IMR-90 (cell line): ENCODE results near the gene PTH1R. TPM values are rescaled to one million over a fixed set of nuclear protein-coding genes. Genes with fewer than 3 reads are reported as not detected.

ENCODE experiments used
- ATAC-seq: fragments of 200-7000 bp; cut with Tn5 transposase; 2 replicates; pipeline ENCODE4 v1.9.1; 2020; ENCODE audit warnings: low read depth, mild to moderate bottlenecking, moderate library complexity
- BruUV-seq: library from RNA; stranded (reverse); fragments of 400-500 nt; replicated peaks from 2 replicates; lab custom pipeline; 2021; lab: Mats Ljungman, UMichigan
- CTCF ChIA-PET: fragments of 300-600 bp; formaldehyde crosslinking; extraction: SDS; loops from one replicate; lab custom pipeline; 2021; ENCODE audit warnings: antibody characterized with exemption; lab: Yijun Ruan, JAX
- POLR2A ChIA-PET: fragments of 300-600 bp; sonication (Branson Sonifier 250); formaldehyde crosslinking; loops from one replicate; lab custom pipeline; 2022; ENCODE audit warnings: antibody characterized with exemption; ENCODE audit not compliant: unreplicated experiment; lab: Charles Lee
- DNase-seq: peaks from one replicate; pipeline ENCODE4 v3.0.0; 2013
- H2AFZ ChIP-seq: replicated peaks from 2 replicates; pipeline ENCODE3; 2013; ENCODE audit warnings: low read length, mild to moderate bottlenecking; ENCODE audit not compliant: poor library complexity
- H2AK5ac ChIP-seq: 2 replicates; pipeline ENCODE4 v1.6.1; 2013; ENCODE audit warnings: low read depth, low read length, inconsistent platforms
- H2AK9ac ChIP-seq: replicated peaks from 2 replicates; pipeline ENCODE3; 2013; ENCODE audit warnings: mild to moderate bottlenecking, low read depth, low read length, moderate library complexity; ENCODE audit not compliant: poor library complexity
- H2BK120ac ChIP-seq: 2 replicates; pipeline ENCODE4 v1.6.1; 2013; ENCODE audit warnings: low read depth, low read length, inconsistent platforms
- H2BK15ac ChIP-seq: 3 replicates; pipeline ENCODE4 v1.6.1; 2013; ENCODE audit warnings: low read depth, low read length, inconsistent platforms
- H2BK20ac ChIP-seq: 2 replicates; pipeline ENCODE4 v1.6.1; 2013; ENCODE audit warnings: low read depth, mild to moderate bottlenecking, inconsistent platforms, low read length, moderate library complexity
- H2BK5ac ChIP-seq: 2 replicates; pipeline ENCODE4 v1.6.1; 2013; ENCODE audit warnings: mild to moderate bottlenecking, low read depth, low read length, inconsistent platforms; ENCODE audit not compliant: poor library complexity, severe bottlenecking
- H3K14ac ChIP-seq: replicated peaks from 2 replicates; pipeline ENCODE4 v1.6.1; 2013; ENCODE audit warnings: low read depth, low read length, inconsistent platforms
- H3K18ac ChIP-seq: 2 replicates; pipeline ENCODE4 v1.6.1; 2013; ENCODE audit warnings: low read depth, low read length, control low read depth
- H3K23ac ChIP-seq: 2 replicates; pipeline ENCODE4 v1.6.1; 2013; ENCODE audit warnings: low read depth, low read length, inconsistent platforms
- H3K27ac ChIP-seq: 2 replicates; pipeline ENCODE4 v1.5.1; 2013; ENCODE audit warnings: mild to moderate bottlenecking, control low read depth, low read length; ENCODE audit not compliant: insufficient read depth
- H3K27me3 ChIP-seq: 2 replicates; pipeline ENCODE4 v1.6.1; 2013; ENCODE audit warnings: low read length; ENCODE audit not compliant: control insufficient read depth, insufficient read depth
- H3K36me3 ChIP-seq: 2 replicates; pipeline ENCODE4 v1.6.1; 2013; ENCODE audit warnings: low read length, mixed read lengths; ENCODE audit not compliant: control insufficient read depth, insufficient read depth
- H3K4ac ChIP-seq: 2 replicates; pipeline ENCODE4 v1.6.1; 2013; ENCODE audit warnings: low read depth, low read length, inconsistent platforms
- H3K4me1 ChIP-seq: 2 replicates; pipeline ENCODE4 v1.6.1; 2013; ENCODE audit warnings: low read length, mixed read lengths; ENCODE audit not compliant: control insufficient read depth, insufficient read depth
- H3K4me2 ChIP-seq: 2 replicates; pipeline ENCODE4 v1.6.1; 2013; ENCODE audit warnings: low read depth, mild to moderate bottlenecking, control low read depth, low read length, moderate library complexity
- H3K4me3 ChIP-seq: 2 replicates; pipeline ENCODE4 v1.5.1; 2013; ENCODE audit warnings: low read depth, mild to moderate bottlenecking, control low read depth, low read length, moderate library complexity; ENCODE audit not compliant: insufficient read depth
- H3K56ac ChIP-seq: 2 replicates; pipeline ENCODE4 v1.6.1; 2013; ENCODE audit warnings: low read length, inconsistent platforms; ENCODE audit not compliant: insufficient read depth; ENCODE audit errors: extremely low read depth
- H3K79me1 ChIP-seq, 2 experiments: 2 replicates each; pipeline ENCODE4 v1.6.1; 2013; ENCODE audit warnings: low read length in 2 of 2, inconsistent platforms in 1 of 2, low read depth in 1 of 2
- H3K9ac ChIP-seq: 2 replicates; pipeline ENCODE4 v1.6.1; 2013; ENCODE audit warnings: low read depth, low read length, control low read depth
- H3K9me1 ChIP-seq: 2 replicates; pipeline ENCODE4 v1.6.1; 2013; ENCODE audit warnings: low read length, inconsistent platforms; ENCODE audit not compliant: insufficient read depth
- H3K9me3 ChIP-seq: 2 replicates; pipeline ENCODE4 v1.6.1; 2013; ENCODE audit warnings: low read length; ENCODE audit not compliant: control insufficient read depth, insufficient read depth
- H4K20me1 ChIP-seq: 2 replicates; pipeline ENCODE4 v1.6.1; 2013; ENCODE audit warnings: low read length, inconsistent platforms; ENCODE audit not compliant: insufficient read depth
- H4K5ac ChIP-seq: 2 replicates; pipeline ENCODE4 v1.6.1; 2013; ENCODE audit warnings: mild to moderate bottlenecking, low read depth, low read length, control low read depth
- H4K8ac ChIP-seq, 2 experiments: 2 replicates each; pipeline ENCODE4 v1.6.1; 2013; ENCODE audit warnings: low read depth in 2 of 2, low read length in 2 of 2, control low read depth in 1 of 2, inconsistent platforms in 1 of 2
- H4K91ac ChIP-seq: 2 replicates; pipeline ENCODE4 v1.6.1; 2013; ENCODE audit warnings: low read depth, low read length, inconsistent platforms; ENCODE audit not compliant: insufficient read depth
- CEBPB ChIP-seq: IDR thresholded peaks from 2 replicates; pipeline ENCODE4 v1.6.1; 2012; ENCODE audit warnings: low read depth, low read length, improper control_type of control experiment
- CHD1 ChIP-seq: IDR thresholded peaks from 2 replicates; pipeline ENCODE4 v1.6.1; 2012; ENCODE audit warnings: low read depth, low read length, improper control_type of control experiment
- MXI1 ChIP-seq: IDR thresholded peaks from 2 replicates; pipeline ENCODE4 v1.6.1; 2012; ENCODE audit warnings: low read depth, mild to moderate bottlenecking, low read length, moderate library complexity, borderline replicate concordance
- NFE2L2 ChIP-seq: fragments of 150-350 bp; IDR thresholded peaks from 2 replicates; pipeline ENCODE4 v1.6.1; 2016; ENCODE audit warnings: low read depth, mild to moderate bottlenecking, low read length
- POLR2A ChIP-seq: IDR thresholded peaks from 2 replicates; pipeline ENCODE4 v1.6.1; 2012; ENCODE audit warnings: mild to moderate bottlenecking, low read depth, low read length
- RAD21 ChIP-seq: IDR thresholded peaks from 2 replicates; pipeline ENCODE4 v1.6.1; 2012; ENCODE audit warnings: low read length, improper control_type of control experiment
- RFX5 ChIP-seq: IDR thresholded peaks from 2 replicates; pipeline ENCODE4 v1.8.0; 2012; ENCODE audit warnings: low read depth, mild to moderate bottlenecking, low read length, moderate library complexity
- SMC3 ChIP-seq: fragments of 150-350 bp; IDR thresholded peaks from 2 replicates; pipeline ENCODE4 v1.6.1; 2016; ENCODE audit warnings: low read depth, mild to moderate bottlenecking, antibody characterized with exemption, low read length, moderate library complexity
- WGBS, 2 experiments: methylation state at CpG; one replicate each; pipeline versions ENCODE4 v1.1.5 to v1.1.7; 2013; ENCODE audit warnings: missing lambda C conversion rate in 2 of 2; ENCODE audit not compliant: insufficient read length in 1 of 2; ENCODE audit errors: extremely low coverage in 2 of 2; 5-methylcytosine and 5-hydroxymethylcytosine counted together
- dilution Hi-C: fragments of 300-500 bp; cut with HindIII; formaldehyde crosslinking; loops from one replicate; pipeline ENCODE4 v1.14.3; 2018; ENCODE audit warnings: low sequenced_read_pairs; ENCODE audit not compliant: unreplicated experiment
- in situ Hi-C: fragments of 300-500 bp; cut with MboI; formaldehyde crosslinking; loops from 3 replicates; pipeline ENCODE4 v1.14.3; 2019; ENCODE audit warnings: low sequenced_read_pairs, inconsistent platforms, mixed read lengths
- intact Hi-C: fragments of 100-400 bp; cut with micrococcal nuclease; formaldehyde crosslinking; loops from 2 replicates; pipeline ENCODE4 v1.10.0; 2022
- polyA plus RNA-seq, 3 experiments: library from polyadenylated mRNA; depleted of rRNA; stranded (reverse); fragments of >200 nt; gene quantifications; 2 replicates each; pipeline ENCODE4 v1.2.3, GENCODE V29; 2012; ENCODE audit warnings: low replicate concordance in 1 of 3
- total RNA-seq: library from RNA; depleted of rRNA; stranded (reverse); fragments of >200 nt; gene quantifications from 2 replicates; pipeline ENCODE4 v1.2.3, GENCODE V29; 2012
- TF ChIP-seq, protein P1 (sequence below): fragments of 150-350 bp; IDR thresholded peaks from 2 replicates; pipeline ENCODE4 v1.6.1; 2017; ENCODE audit warnings: mild to moderate bottlenecking, antibody characterized with exemption, low read length, low read depth
- TF ChIP-seq, protein P2 (sequence below): fragments of 150-350 bp; IDR thresholded peaks from 2 replicates; pipeline ENCODE4 v1.6.1; 2016; ENCODE audit warnings: low read depth, mild to moderate bottlenecking, low read length, moderate library complexity, borderline replicate concordance
- TF ChIP-seq, protein P3 (sequence below): conservative IDR thresholded peaks from 2 replicates; pipeline ENCODE4 v1.5.1; 2012; ENCODE audit warnings: mild to moderate bottlenecking, low read depth, low read length, improper control_type of control experiment

Gene PTH1R
- total and polyA plus RNA-seq, 2 of the 4 experiments (the other 2 are of a cell fraction): 0.15 to 0.18 TPM

DNA sequence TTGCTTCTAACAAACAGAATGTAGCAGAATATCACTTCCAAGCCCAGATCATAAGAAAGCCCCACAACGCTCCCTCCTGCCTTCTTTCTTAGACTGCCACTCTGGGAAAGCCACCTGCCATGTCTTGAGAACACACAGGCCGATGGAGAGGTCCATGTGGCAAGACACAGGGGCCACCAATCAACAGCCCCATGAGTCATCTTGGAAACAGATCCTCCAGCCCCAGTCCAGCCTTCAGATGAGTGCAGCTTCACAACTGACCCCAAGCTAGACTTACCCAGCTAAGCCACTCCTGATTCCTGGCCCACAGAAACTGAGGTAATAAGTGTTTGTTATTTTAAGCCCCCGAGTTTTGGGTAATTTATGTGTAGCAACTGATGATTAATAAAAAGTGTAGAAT, 39.7 kb downstream of the PTH1R start:
- no peak overlapping the region for H3K14ac ChIP-seq
- dilution Hi-C loops (no loop called here), in situ Hi-C loops (loop anchor here (10.0 kb wide), 1 partner anchor 408 kb away; no protein-coding TSS in a partner anchor), intact Hi-C loops (no loop called here)
- no peak overlapping the region for H3K9ac ChIP-seq
- peaks cover 0 to 6% of the 10 kb centered on the region in 2 experiments; a peak in 2 of 4 replicates for H3K79me1 ChIP-seq
- peaks cover 41% of the 10 kb centered on the region for H3K36me3 ChIP-seq
- H4K20me1 ChIP-seq: no peaks in the 10 kb centered on the region
- no peak overlapping the region for H3K4me2 ChIP-seq
- H2BK5ac ChIP-seq: no peak overlapping the region
- peaks cover 7% of the 10 kb centered on the region; the same call in 1 of the 2 replicates for H3K4me1 ChIP-seq
- H4K91ac ChIP-seq: no peak overlapping the region
- H3K56ac ChIP-seq: no peak overlapping the region
- no peak overlapping the region for H3K4ac ChIP-seq
- H3K23ac ChIP-seq: no peak overlapping the region
- ATAC-seq (no peak), DNase-seq (no peak)
- no peak overlapping the region for H2BK15ac ChIP-seq
- H3K4me3 ChIP-seq: no peak overlapping the region
- H2AK9ac ChIP-seq: no peak overlapping the region
- peaks cover 12% of the 10 kb centered on the region for H3K9me1 ChIP-seq
- no peak overlapping the region for H4K5ac ChIP-seq
- no TSS peak for BruUV-seq
- no peak overlapping the region for H3K27ac ChIP-seq
- no peak overlapping the region for H2BK20ac ChIP-seq
- peaks cover 13% of the 10 kb centered on the region for H3K9me3 ChIP-seq
- no peak overlapping the region for H2BK120ac ChIP-seq
- H2AFZ ChIP-seq: no peak overlapping the region
- H3K18ac ChIP-seq: no peak overlapping the region
- TF ChIP-seq CHD1 (no peak), RFX5 (no peak), MXI1 (no peak), SMC3 (no peak), NFE2L2 (no peak), RAD21 (no peak), POLR2A (no peak), CEBPB (no peak)
- TF ChIP-seq, protein P1, sequence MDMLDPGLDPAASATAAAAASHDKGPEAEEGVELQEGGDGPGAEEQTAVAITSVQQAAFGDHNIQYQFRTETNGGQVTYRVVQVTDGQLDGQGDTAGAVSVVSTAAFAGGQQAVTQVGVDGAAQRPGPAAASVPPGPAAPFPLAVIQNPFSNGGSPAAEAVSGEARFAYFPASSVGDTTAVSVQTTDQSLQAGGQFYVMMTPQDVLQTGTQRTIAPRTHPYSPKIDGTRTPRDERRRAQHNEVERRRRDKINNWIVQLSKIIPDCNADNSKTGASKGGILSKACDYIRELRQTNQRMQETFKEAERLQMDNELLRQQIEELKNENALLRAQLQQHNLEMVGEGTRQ: no peak
- TF ChIP-seq, protein P2, sequence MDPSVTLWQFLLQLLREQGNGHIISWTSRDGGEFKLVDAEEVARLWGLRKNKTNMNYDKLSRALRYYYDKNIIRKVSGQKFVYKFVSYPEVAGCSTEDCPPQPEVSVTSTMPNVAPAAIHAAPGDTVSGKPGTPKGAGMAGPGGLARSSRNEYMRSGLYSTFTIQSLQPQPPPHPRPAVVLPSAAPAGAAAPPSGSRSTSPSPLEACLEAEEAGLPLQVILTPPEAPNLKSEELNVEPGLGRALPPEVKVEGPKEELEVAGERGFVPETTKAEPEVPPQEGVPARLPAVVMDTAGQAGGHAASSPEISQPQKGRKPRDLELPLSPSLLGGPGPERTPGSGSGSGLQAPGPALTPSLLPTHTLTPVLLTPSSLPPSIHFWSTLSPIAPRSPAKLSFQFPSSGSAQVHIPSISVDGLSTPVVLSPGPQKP: no peak
- TF ChIP-seq, protein P3, sequence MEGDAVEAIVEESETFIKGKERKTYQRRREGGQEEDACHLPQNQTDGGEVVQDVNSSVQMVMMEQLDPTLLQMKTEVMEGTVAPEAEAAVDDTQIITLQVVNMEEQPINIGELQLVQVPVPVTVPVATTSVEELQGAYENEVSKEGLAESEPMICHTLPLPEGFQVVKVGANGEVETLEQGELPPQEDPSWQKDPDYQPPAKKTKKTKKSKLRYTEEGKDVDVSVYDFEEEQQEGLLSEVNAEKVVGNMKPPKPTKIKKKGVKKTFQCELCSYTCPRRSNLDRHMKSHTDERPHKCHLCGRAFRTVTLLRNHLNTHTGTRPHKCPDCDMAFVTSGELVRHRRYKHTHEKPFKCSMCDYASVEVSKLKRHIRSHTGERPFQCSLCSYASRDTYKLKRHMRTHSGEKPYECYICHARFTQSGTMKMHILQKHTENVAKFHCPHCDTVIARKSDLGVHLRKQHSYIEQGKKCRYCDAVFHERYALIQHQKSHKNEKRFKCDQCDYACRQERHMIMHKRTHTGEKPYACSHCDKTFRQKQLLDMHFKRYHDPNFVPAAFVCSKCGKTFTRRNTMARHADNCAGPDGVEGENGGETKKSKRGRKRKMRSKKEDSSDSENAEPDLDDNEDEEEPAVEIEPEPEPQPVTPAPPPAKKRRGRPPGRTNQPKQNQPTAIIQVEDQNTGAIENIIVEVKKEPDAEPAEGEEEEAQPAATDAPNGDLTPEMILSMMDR: no peak
- WGBS, 2 experiments: no CpG with 5 or more reads among the region's 3 CpGs
- no peak overlapping the region for H2AK5ac ChIP-seq
- CTCF ChIA-PET: interaction anchor here (0.6 kb wide), 1 partner anchor 69 kb away, joined by 4 read pairs; no protein-coding TSS in a partner anchor
- POLR2A ChIA-PET: no interaction called here
- no peaks in the 10 kb centered on the region for H3K27me3 ChIP-seq
- H4K8ac ChIP-seq: no peak overlapping the region
